HG03175 (cell line): Measurements from ENCODE around the gene AMPH.

Source experiments
- ATAC-seq: cut with Tn5 transposase; IDR thresholded peaks from one replicate; pipeline ENCODE4 v1.9.1; 2021; ENCODE audit warnings: mild to moderate bottlenecking, moderate library complexity; ENCODE audit not compliant: unreplicated experiment

The AMPH gene

DNA sequence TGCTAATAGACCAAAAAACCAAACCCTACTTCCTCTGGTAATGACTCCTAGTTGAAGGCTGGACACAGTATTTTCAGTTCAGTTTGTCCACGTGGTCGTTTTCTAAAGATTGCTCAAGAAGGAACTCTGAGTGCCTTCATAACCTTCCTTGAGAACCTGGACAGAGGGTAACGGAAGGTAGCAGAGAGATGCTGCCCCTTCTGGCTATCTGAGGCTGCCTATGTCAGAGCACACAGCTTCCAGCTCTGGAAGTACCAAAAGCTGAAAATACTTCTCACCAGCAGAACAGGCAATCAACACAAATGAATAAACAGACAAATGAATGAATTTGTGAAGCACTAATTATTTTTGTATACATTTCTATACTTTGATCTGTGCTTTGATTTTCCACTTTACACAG is 85.2 kb downstream of the AMPH start:
- no peak for ATAC-seq

DNA sequence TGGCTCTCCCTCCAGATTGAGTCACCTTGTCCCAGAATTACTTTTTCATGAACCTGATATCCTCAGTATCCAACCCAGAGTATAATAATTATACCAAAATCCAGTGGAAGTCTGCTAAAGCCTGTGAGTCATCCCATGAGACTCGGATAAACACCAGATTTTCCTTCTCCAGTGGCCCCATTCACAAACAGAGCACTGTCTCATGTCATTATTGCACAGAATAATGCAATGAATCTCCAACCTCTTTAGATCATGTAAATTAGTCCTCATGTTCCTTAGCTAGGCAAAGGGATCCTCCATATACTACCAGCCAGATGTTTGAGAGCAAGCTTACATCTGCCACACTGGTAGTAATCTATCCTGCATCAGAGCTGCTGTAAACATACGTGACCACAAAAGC is 89.0 kb downstream of the AMPH start:
- ATAC-seq: no peak

DNA sequence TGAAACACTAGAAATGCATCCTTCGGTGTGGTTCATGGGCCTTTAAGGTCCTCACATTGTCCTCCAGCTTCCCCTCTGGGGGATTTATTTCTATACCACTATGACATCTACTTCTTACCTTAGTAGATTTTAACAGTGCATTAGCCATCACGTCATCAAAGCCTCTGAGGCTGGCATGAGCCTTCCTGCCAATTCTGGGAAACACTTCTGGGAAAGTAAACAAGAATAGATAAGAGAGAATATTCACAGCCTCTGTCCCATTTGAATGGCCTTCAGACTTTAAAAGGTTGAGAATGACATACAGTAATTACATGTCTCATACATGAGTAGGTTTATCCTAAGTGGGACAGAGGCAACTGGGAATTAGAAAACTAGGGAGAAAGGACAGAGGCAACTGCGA is 89.7 kb downstream of the AMPH start:
- ATAC-seq: no peak

DNA sequence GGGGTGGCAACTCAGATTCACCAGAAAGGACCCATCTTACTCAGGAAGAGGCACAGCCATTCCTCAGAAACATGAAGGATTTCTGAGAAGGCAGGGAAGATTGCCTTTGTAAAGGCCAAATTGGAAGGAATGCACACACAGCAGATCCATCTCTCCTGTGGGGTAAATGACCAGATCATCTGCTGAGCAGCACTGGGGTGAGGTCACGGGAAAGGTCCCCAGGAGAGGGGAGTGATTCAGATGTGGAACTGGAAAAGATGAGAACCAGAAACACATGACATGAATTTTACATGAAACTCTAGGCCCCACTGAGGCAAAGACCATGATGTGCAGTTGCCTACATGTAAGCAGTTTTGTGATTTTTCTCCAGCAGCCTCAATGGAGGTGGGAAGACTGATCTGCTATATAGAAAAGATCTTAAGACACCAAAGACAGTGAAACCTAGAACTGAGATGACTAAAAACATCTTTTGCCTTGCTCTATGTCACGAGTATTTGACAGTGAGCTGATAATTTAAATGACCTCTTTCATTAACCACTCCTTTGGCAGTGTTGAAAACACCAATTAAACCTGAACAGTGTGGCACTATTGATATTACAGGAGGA is 91.6 kb downstream of the AMPH start:
- ATAC-seq: no peak

DNA sequence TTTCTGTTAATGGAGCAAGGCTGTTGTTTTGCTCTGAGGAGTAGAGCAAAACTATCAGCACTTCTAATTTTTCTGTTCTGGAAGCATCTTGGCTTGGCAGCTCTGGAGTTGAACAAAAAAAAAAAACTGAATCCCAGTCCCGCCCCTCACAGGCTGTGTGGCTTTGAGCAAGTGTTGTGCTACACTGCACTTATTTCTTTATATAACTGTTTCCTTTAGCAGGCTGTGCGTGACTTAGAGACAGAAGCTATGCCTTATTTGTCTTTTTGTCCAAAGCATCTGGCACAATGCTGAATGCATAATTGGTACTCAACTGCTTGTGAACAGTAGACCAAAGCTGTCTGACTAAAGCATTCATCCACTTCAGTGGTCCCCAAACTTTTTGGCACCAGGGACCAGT is 96.1 kb downstream of the AMPH start:
- no peak for ATAC-seq

DNA sequence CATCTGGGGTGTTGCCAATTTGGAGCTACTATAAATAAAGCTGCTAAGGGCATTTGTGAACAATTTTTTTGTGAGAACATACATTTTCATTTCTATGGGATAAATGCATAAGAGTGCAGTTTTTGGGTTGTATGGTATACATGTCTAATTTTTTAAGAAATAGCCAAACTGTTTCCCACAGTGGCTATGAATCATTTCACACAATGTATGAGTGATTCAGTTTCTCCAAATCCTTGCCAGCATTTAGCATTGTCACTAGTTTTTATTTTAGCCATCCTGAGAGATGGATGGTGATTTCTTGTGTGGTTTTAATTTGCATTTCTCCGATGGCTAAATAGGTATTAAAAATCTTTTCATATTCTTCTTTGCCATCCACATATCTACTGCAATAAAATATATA is 105.3 kb downstream of the AMPH start:
- no peak for ATAC-seq

DNA sequence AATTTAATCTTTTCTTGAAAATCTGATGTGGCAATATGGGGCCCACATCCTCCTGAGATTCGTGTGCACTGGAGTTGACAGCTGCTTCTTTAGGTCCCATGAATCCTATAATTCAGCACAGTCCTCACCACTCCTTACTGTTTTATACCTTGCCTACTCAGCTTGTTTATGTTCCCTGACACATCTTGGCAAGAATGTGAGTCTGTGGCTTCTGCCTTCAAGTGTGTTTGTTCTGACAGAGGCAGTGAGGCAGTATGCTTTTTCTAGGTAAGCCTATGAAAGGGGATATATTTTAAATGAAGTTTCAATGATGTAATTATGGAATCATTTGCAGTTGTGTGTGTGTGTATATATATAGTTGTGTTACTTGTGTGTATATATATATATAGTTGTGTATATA is 106.4 kb downstream of the AMPH start:
- no peak for ATAC-seq

DNA sequence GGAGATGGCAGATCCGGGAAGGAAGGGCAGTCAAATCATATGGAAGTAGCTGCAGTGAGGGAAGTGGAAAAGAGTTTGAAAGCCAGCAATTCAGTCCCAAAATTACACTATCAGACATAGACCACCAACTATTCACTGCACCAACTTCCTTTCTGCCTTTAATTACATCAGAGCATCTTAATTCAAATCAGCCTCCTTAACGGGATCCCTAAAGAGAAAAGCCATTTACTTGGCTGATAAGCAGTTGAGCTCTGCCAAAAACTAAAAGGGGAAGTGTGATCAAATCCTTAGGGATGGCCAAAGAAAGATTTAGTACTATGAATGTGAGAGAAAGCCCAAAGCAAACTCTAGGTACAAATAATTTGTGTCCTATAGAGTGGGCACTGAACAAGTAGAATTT is 110.4 kb downstream of the AMPH start:
- ATAC-seq: no peak

DNA sequence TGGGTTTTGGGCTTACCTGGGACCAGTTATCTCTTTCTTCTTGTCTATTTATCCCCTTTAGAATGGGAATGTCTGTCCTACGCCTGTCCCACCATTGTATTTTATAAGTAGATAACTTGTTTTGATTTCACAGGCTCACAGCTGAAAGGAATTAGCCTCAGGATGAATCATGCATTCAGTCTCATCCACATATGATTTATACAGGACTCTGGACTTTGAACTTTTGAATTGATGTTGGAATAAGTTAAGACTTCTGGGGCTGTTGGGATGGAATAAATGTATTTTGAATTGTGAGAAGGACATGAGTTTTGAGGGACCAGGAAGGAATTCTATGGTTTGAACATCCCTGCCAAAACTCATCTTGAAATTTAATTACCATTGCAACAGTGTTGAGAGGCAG is 112.6 kb downstream of the AMPH start:
- no peak for ATAC-seq

DNA sequence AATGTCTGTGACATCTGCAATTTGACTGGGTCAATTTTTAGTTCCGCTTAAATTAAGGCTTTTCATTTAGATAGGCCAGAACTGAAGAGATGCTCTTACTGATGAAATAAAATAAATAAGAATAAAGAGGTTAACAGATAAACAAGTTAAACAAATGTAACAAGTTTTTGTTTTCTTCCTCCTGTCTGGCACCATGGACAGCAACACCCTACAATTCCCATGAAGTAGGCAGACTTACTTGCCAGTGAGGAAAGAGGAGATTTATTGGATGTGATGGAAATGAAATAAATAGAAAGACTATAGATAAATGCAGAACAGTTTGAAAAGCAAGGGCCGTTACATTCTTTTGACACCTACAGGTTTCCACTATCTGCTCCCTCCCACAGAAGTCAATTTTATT is 118.5 kb downstream of the AMPH start:
- no peak for ATAC-seq

DNA sequence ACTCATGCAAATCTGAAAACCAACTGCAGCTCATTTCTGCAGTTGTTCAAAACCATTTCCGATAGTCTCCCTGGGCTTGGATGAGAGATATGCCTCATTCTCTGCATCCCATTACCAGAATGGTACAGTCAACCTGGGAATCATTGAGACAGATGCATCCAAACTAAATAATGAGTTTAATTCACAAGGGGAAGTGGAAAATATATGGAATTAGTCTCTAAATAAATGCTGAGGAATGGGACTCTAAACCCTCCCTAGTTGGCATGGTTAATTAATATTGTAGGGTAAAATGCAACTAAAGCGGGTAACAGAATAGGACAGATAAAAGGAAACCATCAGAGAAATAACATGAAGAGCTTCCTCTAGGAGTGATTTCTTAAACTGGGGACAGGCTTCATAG is 118.9 kb downstream of the AMPH start:
- no peak for ATAC-seq

DNA sequence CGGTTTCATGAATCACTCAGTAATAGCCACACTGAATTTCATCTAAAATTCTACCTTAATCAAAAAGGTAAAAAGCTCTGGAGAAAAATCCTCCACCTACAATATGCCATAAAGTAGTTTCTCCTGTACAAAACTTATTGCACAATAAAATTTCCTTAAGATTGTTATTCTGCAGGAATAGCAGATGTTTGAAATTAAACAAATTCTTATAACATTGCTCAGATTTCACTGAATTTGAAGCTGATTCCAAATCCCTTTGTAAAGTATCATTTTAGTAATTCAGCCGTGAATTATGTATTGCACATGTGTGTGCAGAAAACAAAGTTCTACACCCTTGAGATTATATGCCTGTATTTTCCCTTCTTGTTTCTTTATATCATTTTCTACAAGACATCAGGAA is 123.8 kb downstream of the AMPH start:
- ATAC-seq: no peak

DNA sequence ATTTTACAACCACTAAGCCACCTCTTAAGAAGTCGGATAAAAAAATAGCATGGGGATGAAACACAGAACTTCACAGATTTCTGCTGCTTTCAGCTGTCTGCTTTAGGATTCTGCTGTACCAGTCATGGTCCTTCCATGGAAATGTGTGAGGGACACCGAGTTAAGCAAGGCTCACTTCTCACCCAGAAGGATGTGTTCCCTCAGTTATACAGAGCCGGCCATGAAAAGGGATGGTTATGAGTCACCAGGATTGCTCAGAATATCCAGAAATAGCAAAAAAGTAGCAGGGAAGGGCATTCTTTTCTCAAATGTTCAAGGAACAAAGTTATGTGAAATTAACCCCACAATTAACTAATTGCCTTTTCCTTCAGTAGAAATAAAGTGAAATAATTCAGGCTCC is 124.4 kb downstream of the AMPH start:
- no peak for ATAC-seq

DNA sequence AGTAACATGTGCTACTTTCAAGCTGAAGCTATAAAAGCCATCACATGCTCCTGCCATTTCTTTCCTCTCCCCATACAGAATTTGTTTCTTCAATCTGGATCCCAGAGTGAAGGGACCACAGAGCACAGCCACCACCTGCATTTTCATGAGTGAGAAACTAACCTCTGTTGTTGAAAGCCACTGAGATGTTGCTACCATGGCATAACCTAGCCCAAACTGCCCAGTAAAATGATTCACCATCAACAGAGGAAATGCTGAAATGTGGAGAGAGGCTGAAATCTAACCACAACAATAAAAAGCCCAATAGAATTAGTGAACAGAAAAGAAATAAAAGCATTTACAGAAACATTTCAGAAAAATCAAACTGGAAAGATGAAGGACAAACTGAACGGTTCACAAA is 125.2 kb downstream of the AMPH start:
- no peak for ATAC-seq

DNA sequence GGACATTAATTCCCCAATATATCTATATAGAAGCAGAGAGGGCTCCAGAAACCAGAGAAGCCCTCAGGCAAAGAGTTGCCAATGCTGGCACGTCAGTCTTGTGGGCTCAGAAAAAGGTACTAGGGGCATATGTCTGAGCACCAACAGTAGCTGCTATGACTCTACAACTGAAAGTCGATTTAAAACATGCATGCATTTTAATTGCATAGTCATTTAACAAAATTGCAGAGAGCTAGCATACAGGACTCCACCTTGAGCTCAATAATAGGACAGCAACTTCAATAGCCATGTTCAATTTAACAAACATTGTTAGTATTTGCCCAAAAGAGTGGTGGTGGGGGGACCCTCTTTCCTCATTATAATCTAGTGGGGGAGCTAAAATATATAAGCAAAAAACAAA is 126.5 kb downstream of the AMPH start:
- ATAC-seq: no peak

DNA sequence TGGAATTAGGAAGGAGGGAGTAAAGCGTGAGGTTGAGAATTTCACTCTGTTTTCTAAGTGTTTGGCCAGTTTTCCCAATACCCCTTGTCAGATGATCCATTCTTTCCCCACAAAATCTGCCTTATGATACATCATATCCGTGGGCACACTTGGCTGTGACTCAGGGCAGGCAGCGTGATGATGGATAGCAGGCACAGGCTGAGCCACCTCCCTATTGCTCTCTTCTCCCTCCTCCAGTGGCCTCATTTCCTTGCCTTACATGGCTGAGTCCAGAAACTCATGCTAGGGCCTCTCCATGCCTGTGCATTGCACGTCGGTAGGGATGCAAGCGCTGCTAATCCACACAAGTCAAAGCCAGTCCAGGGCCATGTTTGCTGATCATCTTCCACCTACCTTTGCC is 128.3 kb downstream of the AMPH start:
- no peak for ATAC-seq

DNA sequence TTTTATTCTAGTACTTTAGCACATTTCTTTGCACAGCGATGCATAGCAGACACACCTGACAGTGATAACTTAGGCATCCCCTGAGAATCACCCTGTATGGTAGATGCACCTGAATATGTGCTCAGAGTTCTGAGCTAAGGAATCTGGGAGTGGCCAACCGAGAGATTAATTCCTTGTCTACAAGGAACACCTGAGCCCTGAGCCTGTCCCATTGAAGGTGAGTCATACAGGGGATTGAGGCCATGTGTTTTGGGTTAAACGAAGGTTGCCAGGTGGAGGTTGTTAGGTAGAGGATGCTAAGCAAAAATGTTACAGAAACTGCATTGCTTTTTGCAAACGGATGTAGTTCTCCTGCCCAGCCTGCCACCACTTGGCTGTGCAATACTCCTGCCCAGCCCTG is 128.9 kb downstream of the AMPH start:
- ATAC-seq: no peak

DNA sequence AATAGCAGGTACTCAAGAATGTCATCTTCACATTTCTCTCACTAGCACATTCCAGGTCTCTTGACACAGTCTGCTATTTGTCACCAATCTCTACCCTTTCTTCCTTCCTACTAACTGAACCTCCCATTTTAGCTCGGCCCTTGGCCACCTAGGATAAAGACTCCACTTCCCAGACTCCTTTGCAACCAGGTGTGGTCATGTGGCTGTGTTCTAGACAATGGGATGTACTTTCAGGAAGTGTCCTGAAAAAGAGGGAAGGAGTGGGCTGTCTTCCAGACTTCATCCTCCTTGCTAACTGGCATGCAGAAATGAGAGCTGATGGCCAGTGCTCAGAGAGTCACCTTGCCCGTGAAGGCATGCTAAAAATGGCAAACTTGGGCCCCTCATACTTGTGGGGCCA is 139.2 kb downstream of the AMPH start:
- no peak for ATAC-seq

DNA sequence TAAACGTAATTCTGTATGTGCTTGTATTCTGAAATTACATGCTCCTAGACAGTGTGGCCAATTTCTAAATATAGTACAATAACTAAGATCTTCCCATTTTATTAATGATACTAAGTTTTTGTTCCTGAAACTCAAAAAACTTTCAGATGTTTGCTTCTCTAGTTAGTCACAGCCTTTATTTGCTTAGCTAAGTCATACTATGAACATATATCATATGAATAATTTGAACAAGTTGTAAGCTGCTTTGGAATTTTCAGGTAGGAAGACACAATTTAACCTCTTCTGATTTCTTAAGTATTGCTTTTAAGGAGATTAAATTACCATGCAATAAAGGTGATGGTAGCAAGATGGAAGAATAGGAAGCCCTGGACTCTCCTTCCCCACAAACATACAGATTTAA is 148.7 kb downstream of the AMPH start:
- no peak for ATAC-seq

DNA sequence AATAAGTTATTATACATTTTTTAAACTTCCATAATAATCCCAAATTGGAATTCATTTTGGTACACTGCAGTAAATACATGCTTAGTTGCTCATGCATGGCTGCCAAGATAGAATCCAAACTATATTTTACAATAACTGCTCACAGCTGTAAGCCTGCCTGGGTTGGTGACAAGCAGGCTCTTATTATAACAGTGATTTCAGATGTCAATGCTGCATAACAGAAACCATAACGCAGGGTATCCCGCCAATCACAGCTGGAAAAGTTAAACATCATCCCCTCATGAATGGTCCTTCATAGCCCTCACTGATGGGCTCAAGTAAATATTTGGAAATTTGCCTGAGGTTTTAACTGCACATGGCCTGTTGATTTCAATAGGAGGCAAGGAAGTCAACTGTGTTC is 149.8 kb downstream of the AMPH start:
- ATAC-seq: no peak

DNA sequence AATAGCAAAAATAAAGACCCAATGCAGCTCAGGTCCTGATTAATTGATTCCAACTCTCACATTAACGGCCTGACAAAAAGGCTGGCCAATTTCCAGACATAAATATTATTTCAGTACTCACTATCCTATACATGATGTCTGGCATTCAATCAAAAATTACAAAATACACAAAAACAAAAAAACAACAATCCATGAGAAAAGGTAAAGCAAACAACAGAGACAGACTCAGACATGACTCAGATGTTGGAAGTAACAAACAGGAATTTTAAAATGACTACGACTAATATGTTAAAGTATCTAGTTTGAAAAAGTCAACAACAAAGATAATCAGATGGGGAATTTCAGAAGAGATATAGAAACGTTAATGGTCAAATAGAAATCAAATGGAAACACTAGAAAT is 152.8 kb downstream of the AMPH start:
- ATAC-seq: no peak

DNA sequence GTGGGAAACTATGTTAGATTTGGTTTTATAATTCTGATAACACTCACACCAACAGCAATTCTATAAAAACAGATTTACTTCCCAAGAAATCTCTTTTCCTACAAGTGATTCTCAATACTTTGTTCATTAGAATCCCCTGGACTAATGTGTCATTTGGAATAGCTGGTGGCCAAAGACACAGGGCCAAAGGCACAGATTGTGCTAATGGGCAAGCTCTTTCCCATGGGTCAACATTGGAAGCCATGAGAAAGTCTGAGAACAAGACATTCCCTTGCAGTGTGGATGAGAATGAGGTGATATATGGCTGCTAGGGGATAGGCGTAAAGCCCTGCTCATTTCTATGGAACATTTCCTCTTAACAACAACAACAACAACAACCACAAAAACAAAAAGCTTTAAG is 153.8 kb downstream of the AMPH start:
- ATAC-seq: no peak

DNA sequence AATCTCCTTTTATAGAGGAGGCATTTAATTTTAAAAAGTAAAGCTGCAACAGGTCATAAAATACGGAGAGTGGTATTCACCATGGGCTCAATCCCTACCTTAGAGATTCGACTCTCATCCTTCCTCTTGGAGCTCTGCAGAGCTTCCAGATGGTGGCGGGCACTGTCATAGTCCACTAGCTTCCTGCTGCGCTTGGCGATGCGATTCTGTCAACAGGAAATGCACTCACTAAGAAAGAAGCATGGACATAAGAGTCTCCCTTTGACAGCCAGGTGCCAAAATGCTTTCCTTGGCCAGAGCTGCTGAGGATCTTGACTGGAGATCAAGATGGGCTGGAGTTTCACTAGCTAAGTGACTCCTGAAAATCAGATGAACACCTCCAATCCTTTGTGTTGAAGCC is 154.4 kb downstream of the AMPH start:
- no peak for ATAC-seq

DNA sequence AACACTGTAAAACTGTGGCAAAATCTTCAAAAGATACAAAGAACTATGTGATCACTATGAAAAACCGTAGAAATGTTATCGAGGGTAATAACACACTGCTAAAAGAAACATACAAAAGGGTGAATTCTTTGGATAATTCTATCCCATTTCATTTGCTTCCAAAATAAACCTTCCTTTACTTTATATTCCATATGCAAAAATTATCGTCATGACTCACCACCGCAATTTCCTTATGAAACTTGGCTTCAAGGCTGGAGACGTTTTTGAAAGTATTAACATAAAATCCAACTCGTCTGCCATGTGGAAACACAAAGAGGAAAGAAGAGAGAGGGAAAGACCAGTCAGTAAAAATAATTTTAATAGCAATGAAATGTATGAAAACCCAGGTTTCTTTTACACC is 165.2 kb downstream of the AMPH start:
- ATAC-seq: no peak
